Measurements from ENCODE around the gene VAMP1. TPM values are rescaled to one million over a fixed set of nuclear protein-coding genes. Genes with fewer than 3 reads are reported as not detected.
A peak's percentile ranks its signal among the peaks of the same experiment; 100 is the strongest.

Gene VAMP1
- total and polyA plus RNA-seq, 2 of the 13 experiments (the other 11 are each of a cell fraction or from before 2014, with no cell fraction given): 2.5 to 7.4 TPM

GRCh38 chr12:6425590-6426531, 44.6 kb downstream of the VAMP1 start (continued):
- TF ChIP-seq ZNF646 (CRISPR knock-in tag; IDR thresholded peaks at IDR 0.05) (no peak), ZFP41 (CRISPR knock-in tag; IDR thresholded peaks at IDR 0.05; ENCODE audit: borderline replicate concordance) (no peak), ATF7 (IDR thresholded peaks at IDR 0.05) (no peak), ATF7 (CRISPR knock-in tag; IDR thresholded peaks at IDR 0.05) (no peak), ZSCAN25 (CRISPR knock-in tag; IDR thresholded peaks at IDR 0.05) (no peak), BORCS8-MEF2B (CRISPR knock-in tag; IDR thresholded peaks at IDR 0.05) (no peak), ETV5 (CRISPR knock-in tag; IDR thresholded peaks at IDR 0.05; ENCODE audit: borderline replicate concordance) (no peak), GRHL1 (CRISPR knock-in tag; conservative IDR thresholded peaks at IDR 0.05) (no peak), THRA (CRISPR knock-in tag; IDR thresholded peaks at IDR 0.05; ENCODE audit: borderline replicate concordance) (no peak), HNF4A (CRISPR knock-in tag; IDR thresholded peaks at IDR 0.05) (peak; percentile 39; the same call in 1 of the 2 replicates), YY1 (IDR thresholded peaks at IDR 0.05; ENCODE audit: insufficient read depth, insufficient replicate concordance, low read depth, low read length) (no peak), ZNF501 (CRISPR knock-in tag; IDR thresholded peaks at IDR 0.05) (no peak), ZNF775 (CRISPR knock-in tag; IDR thresholded peaks at IDR 0.05; ENCODE audit: borderline replicate concordance) (no peak), SSRP1 (CRISPR knock-in tag; IDR thresholded peaks at IDR 0.05) (no peak), MZF1 (CRISPR knock-in tag; IDR thresholded peaks at IDR 0.05; ENCODE audit: borderline replicate concordance) (no peak), SKI (IDR thresholded peaks at IDR 0.05; ENCODE audit: partially characterized antibody) (peak; percentile 12), UBTF (CRISPR knock-in tag; IDR thresholded peaks at IDR 0.05) (no peak)
